K562 (cell line): ENCODE data around the gene MDC1. TPM values are rescaled to one million over a fixed set of nuclear protein-coding genes. Genes with fewer than 3 reads are reported as not detected.

Source experiments
- CEBPG ChIP-seq, 3 experiments: fragments of 200-800 bp in 1 of 3; sonication (Bioruptor generic) in 1 of 3; sonication (generic) in 1 of 3; formaldehyde crosslinking in 1 of 3; IDR thresholded peaks in 2 of 3; conservative IDR thresholded peaks in 1 of 3; 2 replicates each; pipeline versions ENCODE4 v1.6.1 to v1.8.0; 2016 to 2022; ENCODE audit warnings: missing compliant biosample characterization in 2 of 3, missing genetic modification characterization in 2 of 3, mild to moderate bottlenecking in 1 of 3, missing genetic modification reagents in 1 of 3
- HINFP ChIP-seq: fragments of 450-650 bp; conservative IDR thresholded peaks from 2 replicates; pipeline ENCODE4 v1.6.1; 2016; ENCODE audit warnings: missing genetic modification characterization, low read depth, mild to moderate bottlenecking, control low read depth, missing compliant biosample characterization
- PHF21A ChIP-seq: fragments of 450-650 bp; IDR thresholded peaks from 2 replicates; pipeline ENCODE4 v1.6.1; 2017; ENCODE audit warnings: low read depth, borderline replicate concordance
- PTTG1 ChIP-seq: fragments of 450-650 bp; IDR thresholded peaks from 2 replicates; pipeline ENCODE4 v1.6.1; 2016; ENCODE audit warnings: low read depth, mild to moderate bottlenecking, missing genetic modification characterization, missing compliant biosample characterization
- RHOXF2B ChIP-seq: fragments of 250-450 bp; sonication (Bioruptor Pico); conservative IDR thresholded peaks from 2 replicates; pipeline ENCODE4 v1.5.1; 2021
- ZBTB40 ChIP-seq, 2 experiments: fragments of 450-650 bp in 1 of 2; sonication (generic) in 1 of 2; formaldehyde crosslinking in 1 of 2; IDR thresholded peaks; 2 replicates each; pipeline versions ENCODE4 v1.7.1 to v1.9.0; 2016 to 2022; ENCODE audit warnings: inconsistent platforms in 1 of 2, mild to moderate bottlenecking in 1 of 2, missing genetic modification reagents in 1 of 2
- ZNF696 ChIP-seq: fragments of 250-450 bp; sonication (Bioruptor Pico); conservative IDR thresholded peaks from 2 replicates; pipeline ENCODE4 v1.4.0; 2020; ENCODE audit warnings: mild to moderate bottlenecking, moderate library complexity
- polyA plus RNA-seq, 8 experiments: library from polyadenylated mRNA; depleted of rRNA in 4 of 8; stranded (reverse) in 5 of 8; unstranded in 3 of 8; fragments of >200 nt; fragmentation: Nextera tagmentation in 2 of 8; fragmentation: Illumina TruSeq in 1 of 8; extraction: Ambion mirVana in 2 of 8; extraction: Trizol in 1 of 8; gene quantifications; 2 replicates each; pipeline versions ENCODE4 v1.2.1 to v1.2.3, GENCODE V29; 2011 to 2014; ENCODE audit warnings: inconsistent platforms in 1 of 8, missing spikeins in 1 of 8
- total RNA-seq, 7 experiments: library from RNA; depleted of rRNA in 6 of 7; stranded (reverse); fragments of >200 nt in 6 of 7; fragmentation: Illumina TruSeq in 2 of 7; extraction: Trizol in 2 of 7; gene quantifications; 2 replicates each; pipeline versions ENCODE4 v1.2.1 to v1.2.3, GENCODE V29; 2011 to 2021; ENCODE audit warnings: low replicate concordance in 1 of 7

MDC1 gene
- total and polyA plus RNA-seq, 9 of the 15 experiments (the other 6 are each of a cell fraction or from before 2014, with no cell fraction given): 8.2 to 114 (median 20.0) TPM

- TF ChIP-seq ZBTB40 (IDR thresholded peaks at IDR 0.05) (peak; percentile 75), ZBTB40 (CRISPR knock-in tag; IDR thresholded peaks at IDR 0.05) (no peak; the same call in 1 of the 2 replicates), PHF21A (no peak), RHOXF2B (CRISPR knock-in tag) (no peak), ZNF696 (no peak), PTTG1 (tag) (no peak), HINFP (tag) (no peak), CEBPG (CRISPR knock-in tag; IDR thresholded peaks at IDR 0.05) (peak; percentile 43; the same call in 1 of the 2 replicates), CEBPG (tag; conservative IDR thresholded peaks at IDR 0.05 in 1 of 2, IDR thresholded peaks at IDR 0.05 in 1 of 2) (no peak)
Observed at GRCh38 chr6:30672445-30673253, 44.4 kb downstream of the MDC1 start, which contains the start of gene DHX16 (continued).
